HG03457 (cell line): ENCODE measurements around the gene MEGF6.

Experiments used
- ATAC-seq: cut with Tn5 transposase; IDR thresholded peaks from one replicate; pipeline ENCODE4 v1.9.1; 2021; ENCODE audit warnings: moderate number of reproducible peaks; ENCODE audit not compliant: unreplicated experiment

MEGF6 gene

GRCh38 chr1:3527774-3528173 is 83.5 kb downstream of the MEGF6 start:
- ATAC-seq: no peak

GRCh38 chr1:3525551-3526482 is 85.5 kb downstream of the MEGF6 start:
- no peak for ATAC-seq

- ATAC-seq: no peak
Observed at GRCh38 chr1:3524556-3525203, 86.6 kb downstream of the MEGF6 start.

- no peak for ATAC-seq
Observed at GRCh38 chr1:3523980-3524379, 87.3 kb downstream of the MEGF6 start.

GRCh38 chr1:3522564-3523265 is 88.6 kb downstream of the MEGF6 start:
- ATAC-seq: no peak

GRCh38 chr1:3522112-3522511 is 89.2 kb downstream of the MEGF6 start:
- no peak for ATAC-seq

GRCh38 chr1:3521426-3521825 is 89.9 kb downstream of the MEGF6 start:
- no peak for ATAC-seq

GRCh38 chr1:3520419-3521378 is 90.6 kb downstream of the MEGF6 start:
- ATAC-seq: no peak

- no peak for ATAC-seq
Observed at GRCh38 chr1:3519301-3519885, 91.9 kb downstream of the MEGF6 start.

GRCh38 chr1:3518756-3519155 is 92.6 kb downstream of the MEGF6 start:
- ATAC-seq: no peak

GRCh38 chr1:3518256-3518655 is 93.1 kb downstream of the MEGF6 start:
- no peak for ATAC-seq

- no peak for ATAC-seq
Observed at GRCh38 chr1:3516911-3517675, 94.2 kb downstream of the MEGF6 start.

- no peak for ATAC-seq
Observed at GRCh38 chr1:3516481-3516869, 94.8 kb downstream of the MEGF6 start.

- ATAC-seq: no peak
Observed at GRCh38 chr1:3515774-3516480, 95.4 kb downstream of the MEGF6 start.

- no peak for ATAC-seq
Observed at GRCh38 chr1:3515272-3515671, 96.0 kb downstream of the MEGF6 start.

GRCh38 chr1:3514404-3514803 is 96.9 kb downstream of the MEGF6 start:
- ATAC-seq: no peak

- no peak for ATAC-seq
Observed at GRCh38 chr1:3511856-3512255, 99.5 kb downstream of the MEGF6 start.

- no peak for ATAC-seq
Observed at GRCh38 chr1:3511306-3511705, 100.0 kb downstream of the MEGF6 start.

GRCh38 chr1:3510956-3511250 is 100.4 kb downstream of the MEGF6 start:
- ATAC-seq: no peak
